ELR (cell line): ENCODE results near the gene EFCAB10.
"Not testable (repeated sequence)": the region's sequence is repeated elsewhere in the genome, so short reads cannot be mapped to it uniquely, and the experiment has no call there.

Source experiments
- DNase-seq: peaks from one replicate; pipeline ENCODE4 v3.0.0-alpha.2; 2015; ENCODE audit warnings: low read depth

EFCAB10 gene

DNA sequence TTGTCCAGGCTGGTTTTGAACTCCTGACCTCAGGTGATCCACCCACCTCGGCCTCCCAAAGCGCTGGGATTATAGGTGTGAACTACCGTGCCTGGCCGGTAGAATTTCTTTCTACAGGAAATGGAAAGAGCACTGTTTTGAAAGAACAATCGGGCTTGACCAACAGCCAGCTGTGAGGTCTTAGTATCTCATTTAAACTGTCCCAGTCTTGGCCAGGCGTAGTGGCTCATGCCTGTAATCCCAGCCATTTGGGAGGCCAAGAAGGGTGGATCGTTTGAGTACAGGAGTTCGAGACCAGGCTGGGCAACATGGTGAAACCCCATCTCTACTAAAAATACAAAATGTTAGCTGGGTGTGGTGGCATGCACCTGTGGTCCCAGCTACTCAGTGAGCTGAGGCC, 17.8 kb upstream of the EFCAB10 start:
- not testable (repeated sequence) for DNase-seq

DNA sequence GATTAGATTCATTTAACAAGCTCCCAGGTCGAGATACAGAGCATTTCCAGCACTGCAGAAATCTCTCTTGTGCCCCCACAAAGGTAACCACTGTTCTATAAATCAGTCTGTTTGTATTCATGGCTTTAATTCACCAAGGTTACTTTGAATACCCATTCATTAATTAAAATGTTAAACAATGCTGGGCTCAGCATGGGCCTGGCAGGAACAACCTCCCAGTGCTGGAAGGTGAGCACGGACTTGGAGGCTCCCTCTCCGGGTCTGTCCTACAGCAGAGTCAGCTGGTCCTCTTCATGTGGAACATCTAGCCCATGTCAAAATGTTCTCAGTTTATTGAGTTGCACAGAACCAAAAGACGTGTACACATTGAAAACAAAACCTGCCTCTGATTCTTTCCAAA, 15.6 kb upstream of the EFCAB10 start:
- no peak for DNase-seq

DNA sequence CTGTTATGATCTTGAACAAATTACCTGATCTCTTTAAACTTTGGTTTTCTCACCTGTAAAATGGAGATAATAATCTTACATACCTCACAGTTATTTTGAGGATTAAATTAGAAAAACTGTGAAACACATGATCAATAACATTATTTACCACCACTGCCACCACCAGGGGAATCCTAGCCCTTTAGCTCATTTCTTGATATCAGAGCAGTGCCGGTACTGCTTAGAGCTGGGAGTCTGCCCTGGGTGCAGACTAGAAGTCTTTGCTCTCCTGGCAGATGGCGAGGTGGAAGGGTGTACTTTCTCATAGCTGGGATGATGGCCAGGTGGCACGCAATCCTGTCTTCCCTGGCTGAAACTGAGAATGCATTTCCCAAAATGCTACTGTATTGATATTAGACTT, 12.7 kb upstream of the EFCAB10 start:
- DNase-seq = no peak

DNA sequence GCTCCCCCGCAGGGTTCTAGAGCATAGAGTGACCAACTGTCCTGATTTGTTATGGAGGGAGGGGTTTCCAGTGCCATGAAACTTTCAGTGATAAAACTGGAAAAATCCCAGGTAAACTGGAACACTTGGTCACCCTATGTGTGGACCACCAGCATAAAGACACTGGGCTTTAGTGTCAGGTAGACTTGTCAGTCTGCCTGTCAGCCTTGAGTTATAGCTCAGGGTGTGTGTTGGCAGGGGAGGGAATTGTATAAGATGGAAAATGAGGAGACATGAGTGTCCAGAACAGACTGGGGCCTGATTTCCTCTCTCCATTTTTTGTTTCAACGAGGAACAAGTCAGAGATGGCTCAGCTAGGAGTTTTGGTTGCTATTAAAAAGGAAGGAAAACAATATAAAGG, 10.2 kb upstream of the EFCAB10 start:
- DNase-seq = no peak

DNA sequence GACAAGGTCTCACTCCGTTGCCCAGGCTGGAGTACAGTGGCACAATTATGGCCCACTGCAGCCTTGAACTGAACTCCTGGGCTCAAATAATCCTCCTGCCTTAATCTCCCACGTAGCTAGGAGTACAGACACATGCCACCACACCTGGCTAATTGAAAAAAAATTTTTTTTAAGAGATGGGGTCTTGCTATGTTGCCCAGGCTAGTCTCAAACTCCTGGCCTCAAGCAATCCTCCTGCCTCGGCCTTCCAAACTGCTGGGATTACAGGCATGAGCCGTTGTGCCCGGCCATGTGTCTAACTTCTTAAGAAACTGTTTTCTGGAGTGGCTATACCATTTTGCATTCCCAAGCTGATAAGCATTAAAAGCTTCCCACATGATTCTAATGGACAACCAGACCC, 9.5 kb upstream of the EFCAB10 start:
- DNase-seq = no peak

DNA sequence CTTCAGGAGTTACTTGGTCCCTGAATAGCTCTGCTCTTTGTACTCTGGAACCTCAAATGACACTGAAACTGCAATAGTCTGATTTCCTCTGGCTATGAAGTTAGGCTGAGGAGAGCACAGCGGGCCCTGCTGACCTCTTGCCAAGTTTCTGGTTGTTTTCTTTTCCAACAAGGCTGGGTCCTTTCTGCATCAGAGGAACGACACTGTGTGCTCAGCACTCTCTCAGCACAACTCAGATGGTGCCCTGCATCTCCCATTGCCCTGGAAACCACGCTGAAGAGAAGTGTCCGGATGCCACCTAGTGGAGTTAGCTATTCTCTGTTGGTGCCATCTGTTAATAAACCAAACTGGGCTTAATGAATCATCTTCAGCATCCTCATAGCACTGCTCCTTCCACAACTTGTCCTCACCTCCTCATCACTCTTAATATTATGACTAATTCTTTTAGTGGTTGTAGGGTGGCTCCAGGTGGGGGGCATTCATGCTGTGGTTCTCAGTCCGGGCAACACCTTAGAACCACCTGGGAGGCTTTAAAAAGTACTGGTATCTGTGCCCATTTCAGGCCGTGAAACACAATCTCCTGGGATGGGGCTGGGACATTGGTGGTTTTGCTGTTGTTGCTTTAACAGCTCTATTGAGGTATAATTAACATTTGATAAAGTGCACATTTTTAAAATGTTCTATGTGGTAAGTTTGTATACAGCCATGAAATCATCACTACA, 8.2 kb upstream of the EFCAB10 start:
- DNase-seq = peak; percentile 81

DNA sequence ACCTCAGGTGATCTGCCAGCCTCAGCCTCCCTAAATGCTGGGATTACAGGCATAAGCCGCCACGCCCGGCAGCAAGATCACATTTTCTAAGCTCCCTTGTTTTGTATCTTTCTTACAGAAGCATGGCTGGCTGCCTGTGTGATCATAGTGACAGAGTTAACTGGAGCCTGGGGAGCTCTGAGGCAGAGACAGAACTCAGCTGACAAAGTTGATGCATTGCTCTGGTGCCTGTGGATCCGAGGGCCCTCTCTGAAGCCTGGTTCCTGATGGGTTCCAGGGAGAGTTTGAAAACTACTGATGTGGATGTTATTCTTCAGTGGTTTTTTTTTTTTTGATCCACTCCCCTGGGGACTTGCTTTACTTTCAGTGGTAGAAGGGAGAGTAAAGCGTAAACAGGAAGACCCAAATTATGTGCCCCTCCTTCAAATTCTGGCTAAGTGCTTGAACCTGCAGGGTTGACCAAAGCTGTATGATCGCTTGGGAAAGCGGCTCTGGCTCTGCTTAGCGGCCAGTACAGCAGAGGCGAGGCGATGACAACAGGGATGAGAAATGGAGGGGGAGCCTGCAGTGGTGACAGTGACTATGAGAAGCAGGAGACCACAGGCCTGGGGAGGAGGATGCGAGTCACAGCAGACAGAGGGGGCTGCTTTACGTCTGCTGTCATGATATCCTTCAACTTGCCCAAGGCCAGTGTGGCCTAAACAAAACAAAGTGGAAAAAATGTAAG, 6.8 kb upstream of the EFCAB10 start:
- peak; percentile 27 for DNase-seq

DNA sequence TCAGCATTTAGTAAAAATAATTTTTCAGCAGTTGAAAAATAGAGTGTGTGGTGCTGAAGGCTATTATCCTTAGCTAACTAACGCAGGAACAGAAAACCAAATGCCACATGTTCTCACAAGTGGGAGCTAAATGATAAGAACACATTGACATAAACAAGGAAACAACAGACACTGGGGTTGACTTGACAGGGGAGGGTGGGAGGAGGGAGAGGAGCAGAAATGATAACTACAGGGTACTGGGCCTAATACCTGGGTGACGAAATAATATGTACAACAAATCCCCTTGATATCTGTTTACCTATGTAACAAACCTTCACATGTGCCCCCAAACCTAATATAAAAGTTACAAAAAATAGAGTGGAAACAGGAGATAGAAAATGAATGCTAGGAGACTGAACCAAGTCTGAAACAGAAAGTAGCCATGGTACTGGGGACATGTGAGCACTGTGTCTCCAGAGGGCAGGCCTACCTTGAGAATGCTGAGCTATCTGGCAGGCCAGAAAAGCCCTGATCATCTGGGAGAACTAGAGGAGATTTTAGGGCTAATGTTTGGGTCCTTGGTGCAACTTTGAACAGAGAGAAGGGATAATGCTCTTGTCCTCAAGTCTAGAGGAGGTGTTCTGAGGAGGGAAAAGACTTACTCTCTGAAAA, 4.7 kb upstream of the EFCAB10 start:
- no peak for DNase-seq

DNA sequence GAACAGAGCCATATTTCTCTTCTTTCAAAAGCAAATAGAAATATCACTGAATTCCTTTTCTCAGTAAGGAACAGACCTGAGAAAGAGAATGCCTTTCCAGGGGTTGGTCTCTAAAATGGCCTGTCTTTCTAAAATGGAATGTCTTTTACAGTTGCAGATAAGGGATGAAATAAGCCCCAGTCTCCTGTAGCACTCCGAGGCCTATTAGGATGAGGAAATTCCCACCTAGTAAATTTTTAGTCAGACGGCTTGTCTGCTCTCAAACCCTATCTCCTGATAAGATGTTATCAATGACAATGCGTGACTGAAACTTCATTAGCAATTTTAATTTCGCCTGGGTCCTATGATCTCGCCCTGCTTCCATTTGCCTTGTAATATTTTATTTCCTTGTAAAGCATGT, 2.9 kb upstream of the EFCAB10 start:
- no peak for DNase-seq

DNA sequence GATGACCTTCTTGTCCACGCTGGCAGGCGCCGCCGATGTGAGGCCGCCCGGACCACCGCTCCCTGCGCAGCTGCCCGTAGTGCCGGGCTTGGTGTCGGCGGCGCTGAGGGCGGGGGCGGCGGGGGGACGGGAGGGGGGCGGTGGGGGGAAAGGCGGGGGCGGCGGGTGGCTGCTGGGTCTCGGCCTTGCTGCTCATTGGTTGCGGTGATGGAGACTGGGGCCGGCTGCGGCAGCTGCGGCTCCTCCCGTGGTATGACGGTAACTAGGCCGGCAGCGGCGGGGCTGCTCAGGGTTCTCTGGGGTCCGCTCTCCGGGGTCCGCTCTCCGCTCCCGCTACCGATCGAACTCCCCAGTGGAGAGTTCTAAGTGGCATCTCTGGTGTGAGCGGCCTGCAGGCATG, 1.8 kb upstream of the EFCAB10 start:
- no peak for DNase-seq

DNA sequence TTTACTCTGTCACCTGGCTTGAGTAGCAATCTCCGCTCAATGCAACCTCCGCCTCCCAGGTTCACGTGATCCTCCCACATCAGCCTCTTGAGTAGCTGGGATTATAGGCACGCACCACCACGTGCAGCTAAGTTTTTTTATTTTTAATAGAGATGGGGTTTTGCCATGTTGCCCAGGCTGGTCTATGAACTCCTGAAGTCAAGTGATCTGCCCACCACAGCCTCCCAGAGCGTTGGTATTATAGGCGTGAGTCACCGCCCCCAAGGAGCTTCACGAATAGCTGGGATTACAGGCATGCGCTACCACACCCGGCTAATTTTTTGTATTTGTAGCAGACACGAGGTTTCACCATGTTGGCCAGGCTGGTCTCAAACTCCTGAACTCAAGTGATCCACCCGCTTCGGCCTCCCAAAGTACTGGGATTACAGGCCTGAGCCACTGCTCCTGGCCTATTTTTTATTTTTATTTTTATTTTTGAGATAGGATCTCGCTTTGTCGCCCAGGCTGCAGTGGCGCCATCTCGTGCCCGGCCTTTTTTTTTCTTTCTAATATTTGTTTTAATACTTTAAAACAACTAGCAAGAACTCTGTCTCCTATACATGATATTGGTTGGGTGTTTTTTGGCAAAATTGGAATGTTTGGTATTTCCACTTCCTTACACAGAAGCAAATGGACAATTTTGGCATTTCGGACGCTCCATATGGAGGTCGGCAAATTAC, 1.1 kb downstream of the EFCAB10 start:
- peak; percentile 52 for DNase-seq

DNA sequence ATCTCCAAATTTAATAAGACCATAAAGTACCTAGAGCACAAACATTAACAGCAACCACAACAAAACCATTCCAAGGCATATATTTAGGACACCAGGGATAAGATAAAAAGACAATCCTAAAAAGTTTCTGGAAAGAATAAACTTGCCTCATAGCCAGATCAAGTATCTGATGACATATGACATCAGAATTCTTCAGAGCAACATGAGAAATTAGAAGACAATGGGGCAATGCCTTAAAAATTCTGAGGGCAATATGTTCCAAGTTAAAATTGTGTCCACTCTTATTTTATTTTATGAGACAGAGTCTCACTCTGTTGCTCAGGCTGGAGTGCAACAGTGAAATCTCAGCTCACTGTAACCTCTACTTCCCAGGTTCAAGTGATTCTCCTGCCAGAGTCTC, 2.8 kb downstream of the EFCAB10 start:
- DNase-seq = no peak

DNA sequence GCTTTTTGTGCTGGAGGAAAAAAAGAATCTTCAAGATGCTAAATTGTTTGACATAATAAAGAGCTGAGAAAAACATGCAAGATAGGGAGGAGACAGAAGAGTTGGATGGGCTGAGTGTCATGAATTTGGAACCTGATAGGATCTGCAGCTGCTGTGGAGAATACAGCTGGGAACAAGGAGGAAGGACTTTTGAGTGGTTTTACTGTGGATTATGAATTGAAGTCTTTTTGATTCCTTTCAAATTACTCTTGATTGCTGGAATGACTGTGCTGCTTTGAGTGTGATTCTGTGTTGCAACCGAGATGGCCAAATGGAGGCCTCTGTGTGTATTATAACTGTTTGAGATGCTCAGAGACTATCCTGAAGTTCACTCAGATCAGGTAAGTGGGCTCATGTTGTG, 4.0 kb downstream of the EFCAB10 start:
- DNase-seq = no peak

DNA sequence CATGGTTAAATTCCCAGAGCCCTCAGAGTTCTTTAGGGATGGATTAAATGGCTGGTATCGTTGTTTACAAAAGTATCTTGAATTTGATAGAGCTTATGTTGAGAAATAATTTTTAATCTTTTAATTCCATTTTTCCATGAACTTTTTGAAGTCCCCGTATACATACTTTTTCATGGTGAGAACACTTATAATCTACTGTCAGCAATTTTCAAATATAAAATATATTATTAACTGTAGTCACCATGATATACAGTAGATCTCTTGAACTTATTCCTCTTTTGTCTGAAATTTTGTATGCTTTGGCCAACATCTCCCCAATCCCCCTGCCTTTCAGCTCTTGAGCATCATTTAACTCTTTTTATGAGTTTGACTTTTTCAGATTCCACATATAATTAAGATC, 9.4 kb downstream of the EFCAB10 start:
- DNase-seq = no peak

DNA sequence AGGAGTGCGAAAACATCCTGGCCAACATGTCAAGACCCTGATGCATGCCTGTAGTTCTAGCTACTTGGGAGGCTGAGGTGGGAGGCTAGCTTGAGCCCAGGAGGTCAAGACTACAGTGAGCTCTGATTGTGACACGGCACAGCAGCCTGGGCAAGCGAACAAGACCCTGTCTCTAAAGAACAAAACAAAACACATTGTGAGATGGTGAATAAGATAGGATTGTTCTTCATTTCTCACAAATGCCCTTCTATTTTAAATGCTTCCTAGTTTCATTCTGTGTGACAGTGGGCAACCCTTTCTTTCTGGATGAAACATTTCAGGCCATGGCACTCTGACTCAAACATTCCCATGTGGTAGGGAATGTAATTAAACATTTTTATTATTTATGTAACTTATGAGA, 13.5 kb downstream of the EFCAB10 start:
- no peak for DNase-seq

DNA sequence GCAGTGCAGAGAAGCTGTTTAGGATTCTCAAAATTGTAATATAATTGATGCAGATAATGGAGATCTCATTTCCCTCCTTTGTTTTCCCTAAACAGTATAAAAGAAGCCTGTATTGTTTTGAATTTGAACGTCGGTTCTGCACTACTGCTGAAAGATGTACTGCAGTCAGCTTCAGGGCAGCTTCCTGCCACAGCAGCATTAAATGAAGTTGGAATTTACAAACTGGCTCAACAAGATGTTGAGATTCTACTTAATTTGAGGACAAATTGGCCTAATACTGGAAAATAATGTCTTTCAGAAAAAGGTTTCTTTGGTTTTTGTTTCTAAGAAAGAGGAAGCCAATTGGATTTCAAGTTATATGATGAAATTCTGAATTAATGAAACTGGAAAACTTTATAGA, 14.3 kb downstream of the EFCAB10 start:
- no peak for DNase-seq

DNA sequence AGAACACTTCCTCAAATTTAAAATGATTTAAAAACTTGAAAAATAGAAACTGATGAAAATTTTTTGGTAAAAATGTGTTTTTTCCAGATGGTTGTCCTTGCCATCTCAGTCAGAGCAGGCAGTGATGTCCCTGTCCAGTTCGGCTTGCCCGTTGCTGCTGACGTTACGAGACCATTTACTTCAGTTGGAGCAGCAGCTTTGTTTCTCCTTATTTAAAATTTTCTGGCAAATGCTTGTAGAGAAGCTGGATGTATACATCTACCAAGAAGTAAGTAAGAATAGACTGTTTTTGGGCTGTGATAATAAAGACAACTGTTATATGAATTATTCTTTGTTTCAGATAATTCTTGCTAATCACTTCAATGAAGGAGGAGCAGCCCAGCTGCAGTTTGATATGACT, 16.1 kb downstream of the EFCAB10 start:
- no peak for DNase-seq

DNA sequence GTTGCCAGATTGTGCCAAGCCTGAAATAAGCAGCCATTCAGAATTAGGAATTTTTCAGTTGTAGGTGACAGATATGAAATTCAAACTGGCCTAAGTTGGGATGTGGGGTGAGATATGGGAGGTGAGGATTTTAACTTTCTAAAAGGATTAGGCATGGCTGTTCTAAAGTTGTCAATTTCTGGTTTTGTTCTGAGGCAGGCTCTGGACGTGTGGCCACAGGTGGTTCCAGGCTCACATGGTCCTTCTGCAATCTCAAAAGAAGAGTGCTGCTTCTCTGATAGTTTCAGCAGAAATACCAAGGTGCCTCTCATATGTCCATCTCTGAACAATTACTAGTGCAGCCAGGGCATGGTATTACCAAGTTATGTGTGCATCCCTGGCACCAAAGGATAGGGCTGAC, 21.4 kb downstream of the EFCAB10 start:
- no peak for DNase-seq

DNA sequence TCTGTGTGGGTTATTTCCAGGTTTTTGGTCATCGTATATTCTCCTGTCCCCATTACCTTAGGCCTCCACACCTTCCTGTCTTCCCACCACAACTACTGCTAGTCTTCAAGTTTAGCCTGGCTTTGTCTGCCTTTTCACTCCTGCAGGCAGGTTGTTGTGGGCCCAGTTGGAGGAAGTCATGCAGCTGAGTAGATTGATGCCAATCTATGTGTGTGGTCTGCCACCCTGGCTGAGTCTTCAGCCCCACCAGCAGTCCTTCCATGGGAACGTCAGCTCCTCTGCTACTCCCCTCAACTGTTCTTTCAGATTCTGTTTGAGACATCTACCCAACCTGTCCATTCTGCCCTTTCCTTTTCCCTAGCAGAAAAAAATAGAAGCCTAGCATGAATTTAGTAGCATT, 43.0 kb downstream of the EFCAB10 start:
- no peak for DNase-seq

DNA sequence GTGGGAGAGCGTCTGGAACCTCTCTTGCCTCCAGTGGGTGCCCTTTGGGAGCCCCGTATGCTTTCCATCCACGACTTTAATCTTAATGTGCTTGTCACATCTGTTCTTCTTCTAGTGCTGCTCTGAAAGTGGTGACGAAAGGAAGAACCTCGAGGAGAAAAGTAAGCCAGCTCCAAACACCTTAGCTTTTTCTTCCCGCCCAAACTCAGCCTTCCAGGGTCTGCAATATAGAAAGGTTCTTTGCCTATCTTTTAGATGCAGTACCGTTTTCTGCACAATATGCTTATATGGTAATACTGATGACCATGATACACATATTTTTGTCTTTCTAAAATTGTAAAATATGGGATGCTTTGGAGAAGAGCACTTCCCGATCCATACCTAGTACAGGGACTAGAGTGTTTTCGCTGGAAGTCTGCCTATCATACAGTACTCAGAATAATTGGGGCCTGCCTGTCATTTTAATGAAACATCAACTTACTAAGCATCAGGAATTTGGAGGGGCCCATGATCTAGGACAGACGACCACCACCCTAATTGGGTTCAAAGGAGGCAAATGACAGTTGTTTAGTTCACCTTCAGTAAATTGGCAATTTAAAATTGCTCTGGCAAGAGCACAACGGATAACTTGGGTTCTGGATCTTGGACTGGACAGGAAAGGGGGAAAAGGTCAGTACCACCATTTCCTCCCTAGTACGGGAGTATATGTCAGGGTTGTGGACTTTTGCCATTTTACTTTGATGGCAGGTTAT, 48.4 kb downstream of the EFCAB10 start:
- no peak for DNase-seq

DNA sequence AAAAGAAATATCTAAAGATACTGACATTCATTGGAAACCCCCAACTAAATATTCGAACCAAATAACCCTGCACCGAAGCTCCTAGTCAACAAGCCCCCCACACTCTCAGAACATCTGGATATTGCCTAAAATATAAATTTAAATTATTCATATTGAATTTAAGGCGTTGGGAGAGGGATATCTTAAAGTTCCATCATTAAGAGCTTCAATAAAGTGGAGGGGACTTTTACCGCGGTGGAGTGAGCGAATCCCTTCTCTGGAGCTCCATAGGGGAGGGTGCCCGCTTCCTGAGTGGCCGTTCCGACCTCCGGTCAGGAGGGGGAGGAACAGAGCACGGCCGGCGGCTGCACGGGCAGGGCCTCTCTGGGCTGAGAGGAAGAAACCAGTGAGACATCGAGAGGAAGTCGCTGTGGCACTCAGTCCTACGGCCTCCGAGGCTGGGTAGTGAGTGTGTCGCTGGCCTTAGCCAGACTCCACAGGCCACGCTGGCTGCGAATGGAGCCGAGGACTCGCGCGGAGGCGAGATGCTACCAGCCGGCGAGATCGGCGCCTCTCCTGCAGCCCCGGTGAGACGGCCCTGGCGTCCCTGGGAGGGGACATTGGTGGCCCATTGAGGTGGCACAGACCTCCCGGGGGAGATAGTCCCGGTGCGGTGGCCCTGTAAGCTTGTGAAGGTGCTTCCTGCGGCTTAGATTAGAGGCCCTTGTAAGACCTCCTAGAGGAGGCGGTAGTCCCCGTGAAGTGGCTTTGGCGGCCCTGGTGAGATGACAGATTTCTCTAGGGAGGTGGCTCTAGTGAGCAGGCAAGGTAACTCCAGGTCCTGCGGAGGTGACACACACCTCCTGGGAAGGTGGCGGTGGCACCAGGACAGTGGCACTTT, 49.3 kb downstream of the EFCAB10 start, which contains the start of gene RINT1:
Gene RINT1, plus strand, starts transcription at position 410 of the 880 bp plus-strand sequence. Its CDS starts 115 bp downstream, at position 525.
- peak; percentile 94 for DNase-seq
